HG02943 (cell line): ENCODE results near the gene METTL22.

Source experiments
- ATAC-seq: cut with Tn5 transposase; IDR thresholded peaks from one replicate; pipeline ENCODE4 v1.9.1; 2021; ENCODE audit warnings: mild to moderate bottlenecking, low read depth, moderate library complexity; ENCODE audit not compliant: unreplicated experiment

The METTL22 gene

DNA sequence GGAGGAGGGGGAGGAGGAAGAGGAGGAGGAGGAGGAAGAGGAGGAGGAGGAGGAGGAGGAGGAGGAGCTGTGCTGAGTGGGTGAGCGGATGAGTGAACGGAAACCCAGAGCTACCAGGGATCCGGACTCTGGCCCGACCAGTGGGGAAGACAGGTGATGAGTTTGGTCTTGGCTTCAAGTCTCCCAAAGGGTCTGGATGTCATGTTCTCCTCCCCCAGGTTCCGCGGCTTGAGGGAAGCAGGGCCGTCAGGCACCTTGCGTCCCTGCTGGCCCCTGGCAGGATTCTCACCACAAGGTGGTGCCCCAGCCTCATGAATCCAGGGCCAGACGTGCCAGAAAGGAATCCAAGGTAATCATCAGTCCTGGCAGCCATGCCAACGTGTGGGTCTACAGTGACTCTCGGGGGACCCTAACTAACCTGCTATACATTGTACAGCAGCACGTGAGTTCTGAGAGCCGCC lies 39.4 kb downstream of the METTL22 start:
- ATAC-seq, result no peak

DNA sequence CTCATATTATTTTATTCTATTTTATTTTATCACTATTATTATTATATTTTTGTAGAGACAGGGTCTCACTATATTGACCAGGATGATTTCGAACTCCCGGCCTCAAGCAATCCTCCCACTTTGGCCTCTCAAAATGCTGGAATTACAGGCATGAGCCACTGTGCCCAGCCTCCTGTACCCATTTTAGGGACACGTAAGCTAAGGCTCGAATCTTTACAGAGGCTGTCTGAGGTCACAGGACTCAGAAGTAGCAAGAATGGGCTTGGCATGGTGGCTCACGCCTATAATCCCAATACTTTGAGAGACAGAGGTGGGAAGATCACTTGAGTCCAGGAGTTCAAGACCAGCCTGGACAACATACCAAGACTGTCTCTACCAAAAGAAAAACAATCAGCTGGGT lies 40.2 kb downstream of the METTL22 start:
- ATAC-seq, result no peak

DNA sequence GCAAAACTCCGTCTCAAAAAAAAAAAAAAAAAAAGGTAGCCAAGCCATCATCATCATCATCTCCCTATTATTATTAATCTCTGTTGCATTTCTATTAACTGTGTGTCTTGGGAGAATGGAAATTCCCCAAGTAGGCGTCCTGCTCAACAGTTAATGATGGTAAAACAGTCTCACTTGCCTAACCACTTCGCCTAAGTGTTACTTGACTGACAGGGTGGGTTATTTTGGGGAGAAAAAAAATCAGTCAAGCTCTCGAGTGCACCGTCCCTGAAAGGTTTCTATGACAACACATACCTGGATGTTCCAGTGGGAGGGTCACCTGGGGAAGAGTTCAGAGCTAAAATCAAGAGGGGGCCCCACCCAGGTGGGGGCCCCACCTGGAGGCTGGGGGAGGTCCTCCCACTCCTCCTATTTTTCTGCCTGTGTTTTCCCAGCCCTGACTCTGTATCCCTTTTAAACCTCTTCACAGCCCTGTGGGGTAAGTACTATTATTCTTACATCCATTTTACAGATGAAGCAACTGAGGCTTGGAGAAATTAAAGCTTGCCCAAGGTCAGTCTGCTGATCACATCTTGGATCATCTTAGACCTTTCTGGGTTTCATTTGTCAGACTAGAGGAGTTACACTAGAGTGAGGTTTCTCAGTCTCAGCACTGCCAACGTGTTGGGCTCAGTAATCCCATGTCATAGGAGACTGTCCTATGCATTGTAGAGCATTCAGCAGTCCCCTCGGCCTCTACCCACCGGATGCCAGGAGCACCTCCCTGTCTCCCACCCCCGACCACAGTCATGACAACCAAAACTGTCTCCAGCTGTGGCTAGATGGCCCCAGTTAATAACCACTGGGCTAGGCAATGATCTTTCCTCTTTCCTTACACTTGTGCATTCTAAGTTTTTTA lies 41.9 kb downstream of the METTL22 start:
- no peak for ATAC-seq

DNA sequence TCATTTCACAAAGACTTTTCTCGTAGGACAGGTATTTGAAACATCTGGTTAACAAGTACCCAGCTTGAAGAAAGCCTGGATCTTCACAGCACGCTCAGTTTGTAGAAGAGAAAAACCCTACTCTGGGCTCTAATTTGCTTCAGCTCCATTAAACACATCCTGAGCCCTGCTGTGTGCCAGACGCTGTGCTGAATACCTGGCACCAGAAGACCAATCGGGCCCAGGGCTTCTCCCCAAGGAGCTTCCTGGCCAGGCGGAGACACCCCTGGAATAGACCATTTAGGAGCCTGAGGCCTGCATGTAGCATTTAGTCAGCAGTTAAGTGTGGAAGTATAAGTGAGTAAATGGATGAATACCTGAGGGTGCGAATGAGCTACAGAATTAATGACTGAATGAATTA lies 44.0 kb downstream of the METTL22 start:
- ATAC-seq, result no peak

DNA sequence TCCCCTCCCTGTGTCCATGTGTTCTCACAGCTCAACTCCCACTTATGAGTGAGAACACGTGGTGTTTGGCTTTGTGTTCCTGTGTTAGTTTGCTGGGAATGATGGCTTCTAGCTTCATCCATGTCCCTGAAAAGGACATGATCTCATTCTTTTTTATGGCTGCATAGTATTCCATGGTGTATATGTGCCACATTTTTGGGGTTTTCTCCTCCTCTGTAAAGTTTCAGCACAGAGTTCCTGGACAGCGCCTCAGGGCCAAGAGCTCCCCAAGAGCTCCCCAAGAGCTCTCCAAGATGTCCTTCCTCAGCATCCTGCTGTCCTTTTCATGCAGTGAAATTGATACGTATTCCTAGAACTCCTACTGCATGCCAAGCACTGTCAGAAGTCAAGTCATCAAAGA lies 46.0 kb downstream of the METTL22 start:
- ATAC-seq, result no peak

DNA sequence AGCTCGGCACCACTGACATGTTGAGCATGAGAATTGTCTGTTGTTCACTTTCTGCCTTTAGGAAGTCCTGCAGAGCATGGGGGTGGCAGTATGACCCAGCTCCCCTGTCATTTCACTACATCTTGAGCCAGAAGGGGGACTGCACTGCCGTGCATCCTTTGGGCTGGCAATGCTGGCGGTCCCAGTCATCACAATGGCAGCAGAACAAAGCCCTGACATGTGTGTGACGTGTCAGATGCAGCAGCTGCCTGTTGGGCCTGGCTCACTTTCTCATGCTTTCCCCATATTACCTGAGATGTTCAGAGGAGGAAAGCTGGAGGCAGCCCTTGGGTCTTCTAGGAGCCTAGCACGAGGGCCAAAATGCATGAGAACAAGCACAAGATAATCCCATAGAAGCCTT lies 46.6 kb downstream of the METTL22 start:
- no peak for ATAC-seq

DNA sequence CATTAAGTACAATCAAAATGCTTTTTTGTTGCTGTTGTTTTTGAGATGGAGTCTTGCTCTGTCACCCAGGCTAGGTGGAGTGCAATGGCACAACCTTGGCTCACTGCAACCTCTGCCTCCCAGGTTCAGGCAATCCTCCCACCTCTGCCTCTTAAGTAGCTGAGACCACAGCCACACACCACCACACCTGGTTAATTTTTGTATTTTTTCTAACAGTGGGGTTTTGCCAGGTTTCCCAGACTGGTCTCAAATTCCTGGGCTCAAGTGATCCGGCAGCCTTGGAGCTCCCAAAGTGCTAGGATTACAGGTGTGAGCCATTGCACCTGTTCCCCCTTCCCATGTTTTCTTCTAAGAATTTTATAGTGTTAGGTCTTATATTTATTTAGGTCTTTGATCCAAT lies 48.0 kb downstream of the METTL22 start:
- no peak for ATAC-seq

DNA sequence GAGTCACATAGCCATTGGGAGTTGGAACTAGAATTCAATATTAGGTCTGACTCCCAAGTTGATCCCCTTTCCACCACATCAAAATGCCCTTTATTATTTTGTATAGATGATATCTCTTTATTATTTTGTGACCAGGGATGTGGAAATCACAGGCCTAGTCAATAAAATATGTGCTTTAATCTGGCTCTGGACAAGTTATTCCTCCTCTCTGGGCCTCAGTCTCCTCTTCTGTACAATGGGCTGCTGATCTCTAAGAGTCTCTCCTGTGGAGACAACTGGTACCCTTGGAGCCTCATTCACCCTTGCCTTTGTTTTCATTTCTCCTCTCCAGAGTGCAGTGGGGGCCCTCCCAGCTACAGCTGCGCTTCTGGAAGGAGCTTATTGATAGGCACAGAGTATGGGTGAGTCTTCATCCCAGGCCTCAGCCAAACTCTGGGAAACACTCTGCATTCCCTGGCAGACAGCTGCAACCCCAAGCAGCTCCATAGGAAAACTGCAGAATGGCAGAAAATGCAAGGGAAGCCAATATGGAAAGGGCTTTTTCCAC lies 48.6 kb downstream of the METTL22 start:
- ATAC-seq, result no peak

DNA sequence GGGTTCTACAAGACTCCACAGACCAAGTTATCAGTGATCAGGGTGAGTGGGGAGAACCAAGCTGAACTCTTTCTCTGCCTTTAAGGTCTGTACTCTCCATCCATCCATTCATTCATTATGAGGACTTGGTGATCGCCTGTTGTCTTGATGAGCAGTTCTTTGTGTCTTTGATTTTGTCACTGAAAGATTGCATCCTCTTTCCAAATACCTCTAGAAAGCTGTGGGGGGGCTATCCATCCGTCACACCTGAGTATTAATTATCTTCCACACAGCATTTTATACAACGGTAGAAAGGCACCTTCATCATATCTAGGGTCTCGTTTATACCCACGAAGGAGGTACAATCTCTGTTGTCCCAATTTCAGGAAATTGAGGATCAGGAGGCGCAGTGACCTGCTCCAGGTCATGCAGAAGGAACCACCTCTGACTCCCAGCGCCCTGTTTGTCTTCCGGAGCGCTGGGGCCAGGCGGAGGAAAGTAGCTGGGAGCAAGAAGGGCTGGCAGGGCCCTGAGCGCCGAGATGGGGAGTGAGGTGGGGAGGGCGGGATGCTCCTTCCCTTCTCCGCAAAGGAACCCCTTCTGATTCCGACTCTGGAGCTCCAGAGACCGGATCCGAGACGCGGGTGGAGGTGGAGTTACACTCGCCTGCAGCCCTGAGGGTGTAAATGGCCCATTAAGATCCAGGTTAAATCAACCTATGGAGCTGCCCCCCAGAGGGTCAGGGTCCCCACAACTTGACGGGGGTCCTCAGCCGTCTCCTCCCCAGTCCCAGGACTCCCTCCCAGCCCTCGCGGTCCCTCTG lies 52.3 kb downstream of the METTL22 start:
- ATAC-seq, result peak; percentile 46

DNA sequence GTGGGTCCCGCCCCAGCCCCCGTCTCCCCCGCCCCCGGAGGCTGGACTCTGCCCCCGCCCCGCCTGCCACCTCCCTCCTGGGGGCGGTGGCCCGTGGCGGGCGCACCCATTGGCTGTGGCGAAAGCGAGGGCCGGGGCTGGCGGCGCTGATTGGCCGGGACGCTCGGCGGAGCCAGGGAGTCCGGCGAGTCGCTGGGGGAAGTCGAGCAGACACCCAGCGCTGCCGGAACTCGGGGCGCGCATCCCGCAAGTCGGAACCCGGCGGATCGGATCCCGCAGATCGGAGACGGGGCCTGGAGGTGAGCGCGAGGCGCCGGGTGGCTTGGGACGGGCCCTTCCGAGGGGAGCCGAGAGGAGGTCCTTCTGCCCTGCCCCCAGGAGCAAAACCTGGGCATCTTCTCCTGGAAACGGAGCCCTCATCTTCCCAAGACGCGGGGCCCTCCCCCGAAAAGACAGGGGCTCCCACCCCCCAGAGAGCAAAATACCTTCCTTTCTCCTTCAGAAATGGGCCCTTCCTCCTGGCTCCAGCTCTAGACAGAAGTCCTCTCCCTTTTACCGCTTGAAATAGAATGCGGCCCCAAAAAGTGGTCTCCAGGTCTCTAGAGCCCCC lies 53.0 kb downstream of the METTL22 start, which contains the start of gene ABAT:
TSS of gene ABAT (plus strand) at position 205 of the 610 bp plus-strand sequence. CDS start 61,123 bp downstream, outside the sequence.
- ATAC-seq, result peak; percentile 99

DNA sequence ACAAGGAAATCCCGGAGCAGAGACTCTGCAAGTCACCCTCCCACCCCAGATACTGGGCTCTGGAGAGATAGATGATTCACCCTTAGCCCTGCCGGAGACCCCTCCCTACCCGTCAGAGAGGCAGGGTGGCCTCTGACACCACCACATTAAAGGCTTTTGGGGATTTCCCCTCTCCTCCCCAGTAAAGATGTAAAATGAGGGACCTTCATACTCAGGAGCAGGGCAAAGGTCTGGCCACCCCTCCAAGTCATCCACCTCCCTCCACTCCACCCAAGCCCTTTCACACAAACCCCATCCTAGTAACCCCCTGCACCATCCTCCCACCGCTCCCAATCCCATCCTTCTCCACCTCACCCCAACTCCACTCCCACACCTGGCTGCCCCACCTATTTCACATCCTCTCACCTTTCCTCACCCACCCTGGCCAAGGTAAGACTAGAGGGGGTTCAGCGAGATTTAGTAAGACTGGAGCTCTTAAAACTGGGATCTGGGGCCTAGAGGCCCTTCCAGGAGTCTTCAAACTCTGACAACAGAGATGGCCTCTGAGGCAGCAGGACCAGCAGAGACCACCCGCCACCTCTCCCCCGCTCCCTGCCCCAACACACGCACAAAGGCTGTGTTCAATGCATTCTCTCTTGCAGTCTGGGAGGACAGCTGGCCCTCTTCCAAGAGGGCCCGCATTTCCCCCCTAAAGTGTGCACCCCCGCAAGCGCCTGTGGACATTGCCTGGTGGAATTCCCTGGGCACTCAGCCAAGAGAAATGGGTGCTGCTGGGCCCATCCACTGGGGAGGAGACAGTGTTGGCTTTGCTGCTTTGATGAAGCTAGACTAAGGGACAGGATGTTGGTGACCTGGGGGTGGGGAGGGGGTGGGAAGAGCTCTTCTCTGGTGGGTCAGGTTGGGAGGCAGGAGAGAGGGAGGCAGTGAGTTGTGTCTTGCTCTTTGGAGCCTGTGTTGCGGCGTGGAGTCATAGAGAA lies 54.0 kb downstream of the METTL22 start:
- no peak for ATAC-seq

DNA sequence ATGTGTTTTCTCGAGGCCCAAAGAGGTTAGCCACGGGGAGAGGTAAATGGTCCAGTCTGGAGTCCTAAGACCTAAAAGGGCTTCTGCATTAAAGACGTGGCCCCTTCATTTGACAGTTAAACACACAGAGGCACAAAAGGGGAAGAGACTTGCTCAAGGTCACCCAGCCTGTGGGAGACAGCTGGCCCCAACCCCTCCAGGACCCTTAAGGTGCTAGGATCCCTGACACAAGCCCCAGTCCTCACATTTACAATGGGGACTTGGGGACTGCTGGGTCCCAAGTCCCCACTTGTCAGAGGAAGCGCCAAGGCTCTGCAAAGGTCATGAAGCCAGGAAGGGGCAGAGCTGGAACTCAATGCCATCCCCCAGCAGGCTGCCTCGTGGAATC lies 54.7 kb downstream of the METTL22 start:
- no peak for ATAC-seq

DNA sequence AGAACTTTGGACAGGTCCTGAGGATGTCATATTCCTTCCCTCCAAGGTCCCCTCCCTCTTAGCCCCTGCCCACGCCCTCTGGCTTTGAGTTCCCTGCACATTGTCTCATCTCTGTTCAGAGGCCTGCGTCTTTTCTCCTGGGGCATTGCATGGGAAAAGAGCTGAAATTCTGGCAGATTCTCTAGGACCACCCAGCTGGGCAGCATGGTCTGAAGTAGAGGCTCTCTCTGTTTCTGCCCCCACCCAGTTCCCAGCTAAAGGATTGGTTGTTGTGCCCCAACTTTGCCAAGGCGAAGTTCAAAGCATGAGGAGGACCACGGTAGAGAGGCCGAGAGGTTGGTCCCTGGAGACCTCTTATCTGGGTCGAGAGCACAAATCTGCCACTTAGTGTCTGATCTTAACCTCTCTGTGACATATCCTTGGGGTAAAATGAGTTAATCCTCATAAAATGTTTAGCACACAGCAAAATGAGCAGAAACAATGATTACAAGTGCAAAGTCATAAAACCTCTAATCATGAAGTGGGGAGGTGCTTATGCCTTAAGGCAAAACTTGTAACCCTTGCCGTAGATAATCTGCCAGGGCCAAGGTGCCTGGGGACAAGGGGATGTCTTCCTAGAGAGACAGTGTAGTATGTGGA lies 55.4 kb downstream of the METTL22 start:
- no peak for ATAC-seq

DNA sequence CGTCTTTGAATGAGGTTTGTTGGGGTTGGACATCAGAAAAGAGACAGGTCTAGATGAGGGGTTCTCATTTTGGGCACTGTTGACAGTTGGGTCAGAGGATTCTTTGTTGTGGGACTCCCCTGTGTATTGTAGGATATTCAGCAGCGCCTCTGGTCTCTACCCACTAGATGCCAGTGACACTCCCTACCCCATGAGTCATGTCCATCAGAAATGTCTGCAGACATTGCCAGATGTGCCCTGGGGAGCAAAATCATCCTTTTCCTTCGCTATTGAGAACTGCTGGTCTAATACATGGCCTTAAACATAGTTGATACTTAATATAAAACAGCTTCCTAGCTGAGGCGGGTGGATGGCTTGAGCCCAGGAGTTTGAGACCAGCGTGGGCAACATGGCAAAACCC lies 56.0 kb downstream of the METTL22 start:
- ATAC-seq, result no peak

DNA sequence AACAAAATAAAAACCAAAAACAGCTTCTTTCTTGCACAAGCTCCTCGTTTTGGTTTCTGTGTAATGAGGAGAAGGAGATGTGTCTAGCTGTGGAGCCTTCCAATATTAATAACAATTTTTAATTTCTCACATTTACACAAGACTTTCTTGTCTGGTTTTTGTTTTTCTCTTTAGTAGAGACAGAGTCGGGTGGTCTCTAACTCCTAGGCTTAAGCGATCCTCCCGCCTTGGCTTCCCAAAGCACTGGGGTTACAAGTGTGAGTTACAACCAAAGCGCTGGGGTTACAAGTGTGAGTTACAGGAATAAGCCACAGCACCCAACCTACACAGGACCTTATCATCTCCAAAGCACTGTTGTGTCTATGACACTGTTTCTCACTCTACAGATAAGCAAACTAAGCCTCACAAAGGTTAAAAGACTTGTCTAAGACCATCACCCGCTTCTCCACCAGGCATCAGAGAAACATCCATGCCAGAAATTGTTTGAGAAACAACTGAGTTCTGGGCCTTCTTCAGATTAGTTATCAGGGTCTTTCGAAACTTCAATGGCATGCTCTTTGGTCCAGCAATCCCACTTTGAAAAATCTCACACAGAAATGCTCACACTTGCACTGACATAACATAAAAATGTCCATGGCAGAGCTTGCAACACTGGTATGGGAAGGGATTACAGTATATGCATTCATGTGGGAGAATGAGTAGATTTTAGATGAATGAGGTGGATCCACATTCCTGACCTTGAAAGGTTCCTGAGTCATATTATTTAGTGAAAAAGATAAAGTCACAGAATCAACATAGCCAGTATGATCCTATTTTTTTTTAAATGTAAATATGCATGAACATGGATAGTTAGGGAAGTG lies 56.8 kb downstream of the METTL22 start:
- ATAC-seq, result no peak

DNA sequence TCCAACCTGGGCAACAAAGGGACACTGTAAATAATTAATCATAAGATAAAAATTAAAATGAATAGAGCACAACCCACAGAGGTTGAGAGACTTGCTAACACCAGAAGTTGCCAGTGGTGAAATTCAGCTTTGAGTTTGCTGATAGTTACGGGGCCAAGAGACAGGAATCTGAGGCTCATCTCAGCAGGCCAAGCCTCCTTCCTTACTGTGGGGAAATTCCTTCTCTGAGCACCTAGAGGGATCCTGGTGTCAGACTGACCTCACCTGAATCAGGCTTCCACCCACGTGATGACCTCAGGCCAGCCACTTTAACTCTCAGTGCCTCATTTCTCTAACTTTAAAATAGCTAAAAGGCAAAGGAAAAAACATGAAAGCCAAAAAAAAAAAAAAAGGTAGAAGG lies 57.7 kb downstream of the METTL22 start:
- ATAC-seq, result no peak

DNA sequence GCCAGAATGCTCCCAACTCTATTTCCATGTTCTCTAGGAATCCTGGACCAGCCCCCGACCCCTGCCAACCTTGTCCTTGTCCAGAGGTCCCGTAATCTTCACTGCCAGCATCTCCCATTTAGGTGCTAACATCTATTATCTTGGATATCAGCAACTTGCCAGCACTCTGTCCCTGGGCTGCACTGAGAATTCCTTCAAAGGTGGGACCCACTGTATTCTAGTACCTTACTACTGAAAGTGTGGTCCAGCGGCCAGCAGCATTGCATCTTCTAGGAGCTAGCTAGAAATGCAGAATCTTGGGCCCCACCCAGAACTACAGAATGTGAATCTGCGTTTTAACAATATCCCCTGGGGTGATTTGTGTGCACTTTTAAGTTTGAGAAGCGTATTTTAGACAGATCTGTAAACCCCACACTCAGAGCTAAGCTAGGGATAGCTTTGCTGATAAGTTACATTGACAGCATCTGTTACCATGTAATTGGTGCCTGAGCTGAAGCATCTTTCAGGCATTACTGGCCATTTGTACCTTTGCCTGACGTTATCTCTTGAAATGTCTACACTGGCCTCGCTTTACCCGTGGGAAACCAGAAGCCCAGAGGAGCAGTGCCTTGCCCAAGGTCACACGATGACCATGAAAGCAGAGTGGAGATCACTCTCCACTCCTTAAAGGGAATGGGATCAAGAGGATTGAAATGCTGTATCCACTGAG lies 61.2 kb downstream of the METTL22 start:
- ATAC-seq, result no peak

DNA sequence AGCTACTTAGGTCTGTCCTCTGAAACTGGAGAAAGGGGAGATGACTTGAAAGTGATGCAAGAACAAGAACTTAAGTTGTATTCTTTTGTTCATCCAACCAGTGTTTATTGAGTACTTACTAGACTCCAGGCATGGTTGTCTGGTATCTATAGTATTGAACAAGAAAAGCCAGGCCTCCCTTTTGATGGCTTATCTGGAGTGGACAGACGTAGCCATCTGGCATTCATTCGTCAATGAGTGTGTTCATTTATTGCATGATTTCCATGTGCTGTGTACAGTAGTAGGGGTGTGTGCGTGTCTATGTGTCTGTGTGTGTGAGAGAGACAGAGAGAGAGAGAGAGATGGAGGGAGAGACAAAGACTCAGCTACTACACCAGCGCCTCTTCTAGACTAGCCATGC lies 62.1 kb downstream of the METTL22 start:
- no peak for ATAC-seq
